Mucosa of rectum (tissue), 2 donors: Measurements from ENCODE around the gene FBRSL1.

Experiments used
- H3K27ac ChIP-seq, 2 donors: one replicate each; pipeline ENCODE4 v1.7.0; 2013; ENCODE audit warnings: inconsistent platforms in 2 of 2, low read depth in 2 of 2, low read length in 2 of 2
- H3K27me3 ChIP-seq, 2 donors: one replicate each; pipeline ENCODE4 v1.7.0; 2013; ENCODE audit warnings: low read length in 2 of 2; ENCODE audit not compliant: control insufficient read depth in 2 of 2, insufficient read depth in 2 of 2
- H3K36me3 ChIP-seq, 2 donors: one replicate each; pipeline ENCODE4 v1.7.0; 2013; ENCODE audit warnings: low read length in 2 of 2; ENCODE audit not compliant: control insufficient read depth in 2 of 2, insufficient read depth in 2 of 2
- H3K4me1 ChIP-seq, 2 donors: one replicate each; pipeline ENCODE4 v1.7.0; 2013; ENCODE audit warnings: low read length in 2 of 2, mild to moderate bottlenecking in 1 of 2; ENCODE audit not compliant: control insufficient read depth in 2 of 2, insufficient read depth in 2 of 2
- H3K4me3 ChIP-seq, 2 donors: one replicate each; pipeline ENCODE4 v1.7.0; 2013; ENCODE audit warnings: low read length in 2 of 2
- H3K9ac ChIP-seq, 2 donors: one replicate each; pipeline ENCODE4 v1.7.0; 2013; ENCODE audit warnings: low read length in 2 of 2, low read depth in 1 of 2, mild to moderate bottlenecking in 1 of 2
- H3K9me3 ChIP-seq, 2 donors: one replicate each; pipeline ENCODE4 v1.7.0; 2013; ENCODE audit warnings: low read length in 2 of 2; ENCODE audit not compliant: control insufficient read depth in 2 of 2
- donor health status: healthy.
- donor health status: Normal muscosa, but diverticular disease.

FBRSL1 gene

GRCh38 chr12:132490422-132491137 is 629 bp downstream of the FBRSL1 start:
- H3K4me3 ChIP-seq = peak overlapping the region; percentile 64 to 78
- peak overlapping the region in 1 of 2 donors; percentile 60 for H3K27ac ChIP-seq
- H3K4me1 ChIP-seq = peaks cover 49% of the 10 kb centered on the region in 2 donors
- no peaks in the 10 kb centered on the region for H3K9me3 ChIP-seq
- H3K27me3 ChIP-seq = no peaks in the 10 kb centered on the region
- no peaks in the 10 kb centered on the region for H3K36me3 ChIP-seq
- peak overlapping the region; percentile 79 for H3K9ac ChIP-seq

GRCh38 chr12:132491138-132491663 is 1.2 kb downstream of the FBRSL1 start:
- Histone ChIP-seq H3K36me3 (no peaks in the 10 kb centered on the region), H3K9ac (peak overlapping the region; percentile 79), H3K9me3 (no peaks in the 10 kb centered on the region), H3K4me1 (peaks cover 49 to 50% of the 10 kb centered on the region in 2 donors), H3K4me3 (peak overlapping the region; percentile 64 to 78), H3K27ac (peak overlapping the region in 1 of 2 donors; percentile 60), H3K27me3 (no peaks in the 10 kb centered on the region)

- no peaks in the 10 kb centered on the region for H3K36me3 ChIP-seq
- H3K27ac ChIP-seq = no peak overlapping the region
- H3K4me3 ChIP-seq = peak overlapping the region; percentile 64 to 78
- H3K9ac ChIP-seq = peak overlapping the region in 1 of 2 donors; percentile 79
- H3K9me3 ChIP-seq = no peaks in the 10 kb centered on the region
- peaks cover 49 to 50% of the 10 kb centered on the region in 2 donors for H3K4me1 ChIP-seq
- no peaks in the 10 kb centered on the region for H3K27me3 ChIP-seq
Observed at GRCh38 chr12:132491761-132492378, 1.9 kb downstream of the FBRSL1 start.

- no peaks in the 10 kb centered on the region for H3K36me3 ChIP-seq
- no peaks in the 10 kb centered on the region for H3K9me3 ChIP-seq
- H3K27me3 ChIP-seq = no peaks in the 10 kb centered on the region
- H3K27ac ChIP-seq = no peak overlapping the region
- peak overlapping the region; percentile 64 to 78 for H3K4me3 ChIP-seq
- H3K9ac ChIP-seq = no peak overlapping the region
- peaks cover 49 to 53% of the 10 kb centered on the region in 2 donors for H3K4me1 ChIP-seq
Observed at GRCh38 chr12:132492522-132492921, 2.6 kb downstream of the FBRSL1 start.

GRCh38 chr12:132492951-132493350 is 3.0 kb downstream of the FBRSL1 start:
- no peaks in the 10 kb centered on the region for H3K27me3 ChIP-seq
- H3K27ac ChIP-seq = no peak overlapping the region
- no peak overlapping the region for H3K9ac ChIP-seq
- H3K4me3 ChIP-seq = peak overlapping the region in 1 of 2 donors; percentile 78
- H3K36me3 ChIP-seq = no peaks in the 10 kb centered on the region
- H3K9me3 ChIP-seq = no peaks in the 10 kb centered on the region
- peaks cover 49 to 53% of the 10 kb centered on the region in 2 donors for H3K4me1 ChIP-seq

GRCh38 chr12:132493482-132494178 is 3.7 kb downstream of the FBRSL1 start:
- H3K36me3 ChIP-seq = no peaks in the 10 kb centered on the region
- H3K27ac ChIP-seq = no peak overlapping the region
- H3K4me1 ChIP-seq = peaks cover 44 to 48% of the 10 kb centered on the region in 2 donors
- peak overlapping the region in 1 of 2 donors; percentile 17 for H3K4me3 ChIP-seq
- no peaks in the 10 kb centered on the region for H3K27me3 ChIP-seq
- H3K9ac ChIP-seq = peak overlapping the region in 1 of 2 donors; percentile 40
- H3K9me3 ChIP-seq = no peaks in the 10 kb centered on the region

GRCh38 chr12:132494294-132495164 is 4.6 kb downstream of the FBRSL1 start:
- Histone ChIP-seq H3K9ac (peak overlapping the region in 1 of 2 donors; percentile 40), H3K4me3 (no peak overlapping the region), H3K9me3 (no peaks in the 10 kb centered on the region), H3K36me3 (no peaks in the 10 kb centered on the region), H3K27me3 (no peaks in the 10 kb centered on the region), H3K4me1 (peaks cover 37 to 41% of the 10 kb centered on the region in 2 donors), H3K27ac (no peak overlapping the region)

GRCh38 chr12:132495165-132495544 is 5.2 kb downstream of the FBRSL1 start:
- Histone ChIP-seq H3K4me3 (no peak overlapping the region), H3K27me3 (no peaks in the 10 kb centered on the region), H3K9me3 (no peaks in the 10 kb centered on the region), H3K9ac (no peak overlapping the region), H3K36me3 (no peaks in the 10 kb centered on the region), H3K27ac (no peak overlapping the region), H3K4me1 (peaks cover 37 to 41% of the 10 kb centered on the region in 2 donors)

GRCh38 chr12:132495629-132496357 is 5.8 kb downstream of the FBRSL1 start:
- H3K9ac ChIP-seq = no peak overlapping the region
- H3K36me3 ChIP-seq = no peaks in the 10 kb centered on the region
- peaks cover 37 to 41% of the 10 kb centered on the region in 2 donors for H3K4me1 ChIP-seq
- no peak overlapping the region for H3K27ac ChIP-seq
- H3K9me3 ChIP-seq = no peaks in the 10 kb centered on the region
- H3K27me3 ChIP-seq = no peaks in the 10 kb centered on the region
- H3K4me3 ChIP-seq = no peak overlapping the region
